GM19025 (cell line): ENCODE measurements around the gene STS.

ENCODE experiments used
- ATAC-seq: cut with Tn5 transposase; IDR thresholded peaks from one replicate; pipeline ENCODE4 v1.9.1; 2021; ENCODE audit warnings: mild to moderate bottlenecking, low read depth, moderate library complexity; ENCODE audit not compliant: unreplicated experiment

Gene STS

GRCh38 chrX:7147413-7147977 is at the start of gene STS:
Gene STS, plus strand, starts transcription at chrX:7147712. Its CDS starts 105,488 bp downstream, at chrX:7253200.
- peak; percentile 43 for ATAC-seq

GRCh38 chrX:7100022-7100421 is 47.5 kb upstream of the STS start:
- ATAC-seq, result no peak

GRCh38 chrX:7102119-7102518 is 45.4 kb upstream of the STS start:
- ATAC-seq, result no peak

- ATAC-seq, result no peak
Observed at GRCh38 chrX:7106649-7107048, 40.9 kb upstream of the STS start.

- ATAC-seq, result no peak
Observed at GRCh38 chrX:7108030-7108429, 39.5 kb upstream of the STS start.

- no peak for ATAC-seq
Observed at GRCh38 chrX:7109049-7109531, 38.4 kb upstream of the STS start.

- peak; percentile 65 for ATAC-seq
Observed at GRCh38 chrX:7109838-7110793, 37.4 kb upstream of the STS start.

GRCh38 chrX:7110821-7111276 is 36.7 kb upstream of the STS start:
- ATAC-seq, result peak; percentile 53

GRCh38 chrX:7111518-7111917 is 36.0 kb upstream of the STS start:
- ATAC-seq, result no peak

- ATAC-seq, result no peak
Observed at GRCh38 chrX:7112071-7112470, 35.4 kb upstream of the STS start.

GRCh38 chrX:7115557-7115956 is 32.0 kb upstream of the STS start:
- peak; percentile 66 for ATAC-seq

- no peak for ATAC-seq
Observed at GRCh38 chrX:7116081-7116480, 31.4 kb upstream of the STS start.

- no peak for ATAC-seq
Observed at GRCh38 chrX:7117587-7117986, 29.9 kb upstream of the STS start.

GRCh38 chrX:7119950-7120877 is 27.3 kb upstream of the STS start:
- no peak for ATAC-seq

- no peak for ATAC-seq
Observed at GRCh38 chrX:7120878-7121219, 26.7 kb upstream of the STS start.

GRCh38 chrX:7127056-7127455 is 20.5 kb upstream of the STS start:
- ATAC-seq, result no peak

- ATAC-seq, result no peak
Observed at GRCh38 chrX:7131621-7132020, 15.9 kb upstream of the STS start.

- peak; percentile 66 for ATAC-seq
Observed at GRCh38 chrX:7132335-7133049, 15.0 kb upstream of the STS start.

GRCh38 chrX:7133050-7133440 is 14.5 kb upstream of the STS start:
- peak; percentile 10 for ATAC-seq

- no peak for ATAC-seq
Observed at GRCh38 chrX:7134981-7135380, 12.5 kb upstream of the STS start.
